Chondrocyte (in vitro differentiated cells): ENCODE data around the gene CADPS2. TPM values are rescaled to one million over a fixed set of nuclear protein-coding genes. Genes with fewer than 3 reads are reported as not detected.

Experiments
- DNase-seq: peaks from one replicate; pipeline ENCODE4 v3.0.0; 2021; ENCODE audit warnings: mixed read lengths, low spot score
- H3K27ac Mint-ChIP-seq: one replicate; pipeline ENCODE4 v1.8.0; 2021; ENCODE audit warnings: mild to moderate bottlenecking, moderate library complexity, mixed read lengths; ENCODE audit not compliant: unreplicated experiment
- H3K27me3 Mint-ChIP-seq: 2 replicates; pipeline ENCODE4 v1.8.0; 2021; ENCODE audit warnings: low read depth, mixed read lengths
- H3K36me3 Mint-ChIP-seq: 2 replicates; pipeline ENCODE4 v1.8.0; 2021; ENCODE audit warnings: low read depth, mixed read lengths
- H3K4me1 Mint-ChIP-seq: 2 replicates; pipeline ENCODE4 v1.8.0; 2021; ENCODE audit warnings: low read depth, mild to moderate bottlenecking, mixed read lengths
- H3K4me3 Mint-ChIP-seq: one replicate; pipeline ENCODE4 v1.8.0; 2021; ENCODE audit warnings: mild to moderate bottlenecking, moderate library complexity, mixed read lengths; ENCODE audit not compliant: unreplicated experiment
- H3K9me3 Mint-ChIP-seq: 2 replicates; pipeline ENCODE4 v1.8.0; 2021; ENCODE audit warnings: low read depth, mixed read lengths
- CTCF ChIP-seq: fragments of 200-600 bp; sonication (generic); IDR thresholded peaks from 2 replicates; pipeline ENCODE4 v1.5.0; 2021; ENCODE audit warnings: antibody characterized with exemption, mild to moderate bottlenecking, moderate library complexity
- total RNA-seq: library from RNA; stranded (reverse); gene quantifications from 3 replicates; pipeline ENCODE4 v1.2.1, GENCODE V29; 2021

Gene CADPS2
- total RNA-seq, 1 donor from 2014 or later, result 0.32 TPM

DNA sequence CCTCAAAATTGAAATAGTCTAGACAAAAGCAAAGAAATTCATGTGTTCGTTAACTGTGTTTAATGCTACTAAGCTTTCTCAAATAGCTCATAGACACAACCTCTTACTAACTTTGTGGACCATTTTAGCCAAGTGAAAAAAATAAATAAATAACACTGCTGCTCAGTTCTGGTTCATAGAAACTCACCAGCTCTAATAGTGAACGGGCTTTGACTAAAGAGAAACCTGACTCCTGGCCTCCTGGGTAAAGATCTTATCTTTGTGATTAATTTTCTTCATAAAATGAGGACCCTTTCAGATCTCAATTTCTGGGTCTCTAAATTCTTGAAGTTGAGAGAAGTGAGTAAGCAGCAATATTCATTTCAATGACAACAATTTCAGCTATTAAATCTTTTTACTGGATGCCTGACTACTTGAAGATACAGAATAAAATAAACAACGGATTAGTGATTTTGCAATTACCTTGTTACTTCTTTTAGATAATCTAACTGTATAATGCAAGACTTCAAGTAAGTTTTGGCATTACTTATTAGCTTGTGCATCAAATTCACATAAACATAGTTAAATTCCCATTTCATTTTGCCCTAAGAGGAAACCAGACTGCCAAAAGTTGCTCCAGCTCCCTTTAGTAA, 3.1 kb downstream of the CADPS2 start:
- H3K27ac Mint-ChIP-seq, result no peak overlapping the region
- no peaks in the 10 kb centered on the region for H3K36me3 Mint-ChIP-seq
- no peaks in the 10 kb centered on the region for H3K9me3 Mint-ChIP-seq
- no peak for DNase-seq
- TF ChIP-seq CTCF, result no peak
- peaks cover 54% of the 10 kb centered on the region for H3K27me3 Mint-ChIP-seq
- H3K4me3 Mint-ChIP-seq, result no peak overlapping the region
- H3K4me1 Mint-ChIP-seq, result peaks cover 13% of the 10 kb centered on the region

GRCh38 chr7:122881324-122881723, 4.9 kb downstream of the CADPS2 start:
- no peak overlapping the region for H3K27ac Mint-ChIP-seq
- H3K9me3 Mint-ChIP-seq, result no peaks in the 10 kb centered on the region
- H3K4me3 Mint-ChIP-seq, result no peak overlapping the region
- no peak for DNase-seq
- H3K36me3 Mint-ChIP-seq, result no peaks in the 10 kb centered on the region
- peaks cover 5% of the 10 kb centered on the region for H3K4me1 Mint-ChIP-seq
- TF ChIP-seq CTCF, result no peak
- peaks cover 43% of the 10 kb centered on the region for H3K27me3 Mint-ChIP-seq

DNA sequence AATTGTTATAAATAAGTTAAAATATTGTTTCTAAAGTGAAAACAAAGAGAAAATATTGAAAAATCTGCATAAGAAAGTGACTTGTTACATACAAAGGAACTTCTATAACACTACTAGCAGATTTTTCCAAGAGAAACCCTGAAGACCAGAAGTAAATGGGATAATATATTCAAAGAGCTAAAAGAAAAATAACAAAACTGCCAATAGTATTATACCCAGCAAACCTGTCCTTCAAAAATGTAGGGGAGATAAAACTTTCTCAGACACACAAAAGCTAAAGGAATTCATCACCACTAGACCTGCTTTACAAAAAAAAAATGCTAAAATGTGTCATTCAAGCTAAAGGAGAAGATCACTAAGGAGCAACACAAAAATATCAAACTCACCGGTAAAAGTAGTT, 17.0 kb downstream of the CADPS2 start:
- no peak for TF ChIP-seq CTCF
- Mint-ChIP-seq H3K36me3 (peaks cover 4% of the 10 kb centered on the region), H3K4me3 (no peak overlapping the region), H3K27ac (no peak overlapping the region), H3K9me3 (peaks cover 39% of the 10 kb centered on the region), H3K27me3 (no peaks in the 10 kb centered on the region), H3K4me1 (no peaks in the 10 kb centered on the region)
- no peak for DNase-seq

DNA sequence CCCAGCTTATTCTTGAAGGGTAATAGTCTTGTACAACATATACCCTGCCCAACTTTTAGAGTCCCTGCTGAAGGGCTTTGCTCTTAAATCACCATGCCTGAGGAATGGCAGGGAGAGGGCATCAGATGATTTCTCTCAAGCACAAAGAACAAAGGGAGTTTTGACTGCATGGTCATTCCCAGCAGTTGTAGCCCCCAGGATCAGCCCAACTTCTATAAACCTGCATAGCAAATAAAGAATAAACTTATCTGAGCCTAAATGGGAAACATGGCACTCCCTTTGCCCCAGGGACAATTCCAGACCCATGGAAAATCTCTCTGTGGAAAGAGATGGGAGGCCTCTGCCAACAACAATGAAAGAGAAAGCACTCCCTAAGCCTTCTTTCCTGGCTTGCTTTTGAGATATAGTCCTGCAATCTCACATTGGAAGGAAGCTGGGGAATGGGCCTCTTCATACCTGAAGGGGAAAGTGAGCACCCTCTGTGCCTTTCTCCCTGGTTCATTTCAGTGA, 18.7 kb downstream of the CADPS2 start:
- no peaks in the 10 kb centered on the region for H3K4me1 Mint-ChIP-seq
- no peaks in the 10 kb centered on the region for H3K27me3 Mint-ChIP-seq
- no peak for DNase-seq
- H3K4me3 Mint-ChIP-seq, result no peak overlapping the region
- peaks cover 36% of the 10 kb centered on the region for H3K9me3 Mint-ChIP-seq
- H3K27ac Mint-ChIP-seq, result no peak overlapping the region
- TF ChIP-seq CTCF, result no peak
- peaks cover 4% of the 10 kb centered on the region for H3K36me3 Mint-ChIP-seq

DNA sequence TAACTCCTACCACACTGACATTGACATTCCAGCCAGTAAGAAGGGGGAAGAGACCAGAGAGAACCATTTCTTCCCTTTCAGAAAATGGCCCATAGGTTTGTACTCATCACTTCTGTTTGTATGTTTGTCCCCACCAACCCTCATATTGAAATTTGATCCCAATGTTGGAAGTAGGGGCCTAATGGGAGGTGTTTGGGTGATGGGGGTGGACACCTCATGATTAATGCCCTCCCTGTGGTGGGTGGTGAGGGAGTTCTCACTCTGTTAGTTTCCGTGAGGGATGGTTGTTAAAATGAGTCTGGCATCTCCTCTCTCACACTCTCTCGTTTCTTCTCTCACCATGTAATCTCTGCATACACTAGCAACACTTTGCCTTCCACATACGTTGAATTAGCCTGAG, 21.4 kb downstream of the CADPS2 start:
- Mint-ChIP-seq H3K27me3 (no peaks in the 10 kb centered on the region), H3K4me1 (no peaks in the 10 kb centered on the region), H3K9me3 (peaks cover 28% of the 10 kb centered on the region), H3K36me3 (peaks cover 4% of the 10 kb centered on the region), H3K27ac (no peak overlapping the region), H3K4me3 (no peak overlapping the region)
- no peak for DNase-seq
- TF ChIP-seq CTCF, result no peak
